ENCODE data around the gene GRAMD1B. TPM values are rescaled to one million over a fixed set of nuclear protein-coding genes. Genes with fewer than 3 reads are reported as not detected.

The GRAMD1B gene
- total RNA-seq, 2 experiments from 2014 or later, result 16.1 to 21.8 TPM

- CTCF ChIA-PET, result no interaction called here
- H3K9me3 Mint-ChIP-seq, result no peaks in the 10 kb centered on the region
Measured at GRCh38 chr11:123382555-123383074, 47.5 kb upstream of the GRAMD1B start.

DNA sequence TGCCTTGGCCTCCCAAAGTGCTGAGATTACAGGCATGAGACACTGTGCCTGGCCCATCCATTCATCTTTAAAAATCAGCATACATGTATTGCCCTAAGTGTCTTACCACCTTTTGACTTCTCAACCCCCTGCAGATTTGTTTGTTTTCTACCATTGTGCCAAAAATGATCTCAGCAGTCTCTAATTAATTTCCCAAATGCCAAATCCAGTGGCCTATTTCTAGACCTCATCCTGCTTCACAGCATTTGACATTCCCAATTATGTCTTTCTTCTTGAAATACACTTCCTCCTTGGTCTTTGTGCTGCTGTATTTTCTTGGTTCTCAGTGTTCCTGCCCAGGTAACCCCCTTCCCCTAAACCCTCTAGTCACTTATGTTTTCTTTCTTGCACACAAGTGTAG, 46.0 kb upstream of the GRAMD1B start:
- no peak for DNase-seq
- no peak overlapping the region for H3K4me3 ChIP-seq (ENCODE audit: low read length)

More at GRCh38 chr11:123382555-123383074, 47.5 kb upstream of the GRAMD1B start:
- DNase-seq (no peak), ATAC-seq (ENCODE audit: poor library complexity) (no peak)
- H3K4me3 Mint-ChIP-seq, result no peak overlapping the region
- no peak for TF ChIP-seq CTCF (IDR thresholded peaks at IDR 0.05)
- intact Hi-C loops (cut with DNase I, micrococcal nuclease), result no loop called here
- Histone ChIP-seq H3K27ac (ENCODE audit: low read depth in 1 of 2, low read length in 2 of 2) (no peak overlapping the region), H3K36me3 (ENCODE audit: insufficient read depth, low read length) (no peaks in the 10 kb centered on the region), H3K4me3 (ENCODE audit: low read length) (no peak overlapping the region), H3K9me3 (ENCODE audit: control insufficient read depth in 1 of 2, insufficient read depth in 1 of 2, low read length in 2 of 2) (no peaks in the 10 kb centered on the region), H3K4me1 (ENCODE audit: insufficient read depth, low read length) (peaks cover 14% of the 10 kb centered on the region), H3K27me3 (ENCODE audit: control insufficient read depth in 1 of 2, insufficient read depth in 2 of 2, low read length in 2 of 2) (no peaks in the 10 kb centered on the region)
- no peaks in the 10 kb centered on the region for H3K36me3 Mint-ChIP-seq (ENCODE audit: low read depth)
- H3K27ac Mint-ChIP-seq, result no peak overlapping the region
- POLR2A ChIA-PET, result no interaction called here
- peaks cover 6% of the 10 kb centered on the region for H3K4me1 Mint-ChIP-seq (ENCODE audit: low read depth)
- H3K27me3 Mint-ChIP-seq, result no peaks in the 10 kb centered on the region

DNA sequence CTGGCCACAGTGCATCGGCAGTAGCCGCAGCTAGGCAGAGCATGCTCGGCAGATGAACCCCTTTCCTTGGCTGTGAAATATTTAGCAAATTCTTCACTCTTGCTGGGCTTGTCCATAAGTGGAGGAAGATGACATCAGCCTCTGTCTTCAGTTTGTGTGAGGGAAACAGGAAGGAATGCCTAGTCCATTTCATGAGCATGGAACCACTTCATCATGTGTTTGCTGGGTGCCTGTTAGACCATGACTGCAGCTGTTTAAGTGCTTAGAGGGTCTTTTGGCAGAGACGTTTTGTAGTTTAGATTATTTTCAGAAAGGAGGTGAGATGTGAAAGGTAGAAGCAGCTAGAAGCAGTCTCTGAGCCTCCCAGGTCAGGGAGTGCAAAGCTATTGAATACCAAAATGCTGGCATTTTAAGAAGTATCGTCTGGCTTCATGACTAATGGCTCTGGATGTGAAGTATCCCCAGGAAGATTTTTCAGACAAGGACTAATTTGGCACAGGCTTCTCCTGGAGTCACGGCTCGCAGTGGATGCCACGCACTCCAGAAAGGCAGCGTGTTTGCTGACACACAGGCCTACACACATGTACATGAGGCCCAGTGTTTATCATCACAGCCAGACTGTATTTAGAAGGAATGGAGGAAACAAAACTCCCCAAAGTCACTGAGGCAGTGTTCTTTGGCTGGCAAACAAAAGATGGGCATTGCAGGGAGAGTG, 43.1 kb upstream of the GRAMD1B start:
- no peak overlapping the region for H3K4me3 Mint-ChIP-seq
- no peak overlapping the region for H3K27ac Mint-ChIP-seq
- DNase-seq (no peak), ATAC-seq (ENCODE audit: poor library complexity) (no peak)
- no peaks in the 10 kb centered on the region for H3K36me3 ChIP-seq (ENCODE audit: insufficient read depth, low read length)
- no peak overlapping the region for H3K4me3 ChIP-seq (ENCODE audit: low read length)
- ChIA-PET POLR2A (no interaction called here), CTCF (no interaction called here)
- peaks cover 7% of the 10 kb centered on the region for H3K4me1 ChIP-seq (ENCODE audit: insufficient read depth, low read length)
- H3K9me3 ChIP-seq (ENCODE audit: control insufficient read depth in 1 of 2, insufficient read depth in 1 of 2, low read length in 2 of 2), result no peaks in the 10 kb centered on the region
- H3K36me3 Mint-ChIP-seq (ENCODE audit: low read depth), result no peaks in the 10 kb centered on the region
- H3K4me1 Mint-ChIP-seq (ENCODE audit: low read depth), result peaks cover 6% of the 10 kb centered on the region
- H3K27me3 ChIP-seq (ENCODE audit: control insufficient read depth in 1 of 2, insufficient read depth in 2 of 2, low read length in 2 of 2), result no peaks in the 10 kb centered on the region
- intact Hi-C loops (cut with DNase I, micrococcal nuclease), result no loop called here
- H3K27ac ChIP-seq (ENCODE audit: low read depth in 1 of 2, low read length in 2 of 2), result no peak overlapping the region
- no peaks in the 10 kb centered on the region for H3K9me3 Mint-ChIP-seq
- H3K27me3 Mint-ChIP-seq, result no peaks in the 10 kb centered on the region
- no peak for TF ChIP-seq CTCF (IDR thresholded peaks at IDR 0.05)

More for the DNA sequence above, 46.0 kb upstream of the GRAMD1B start:
- Histone ChIP-seq H3K27me3 (ENCODE audit: control insufficient read depth in 1 of 2, insufficient read depth in 2 of 2, low read length in 2 of 2) (no peaks in the 10 kb centered on the region), H3K36me3 (ENCODE audit: insufficient read depth, low read length) (no peaks in the 10 kb centered on the region), H3K27ac (ENCODE audit: low read depth in 1 of 2, low read length in 2 of 2) (no peak overlapping the region), H3K4me1 (ENCODE audit: insufficient read depth, low read length) (peaks cover 14% of the 10 kb centered on the region), H3K9me3 (ENCODE audit: control insufficient read depth in 1 of 2, insufficient read depth in 1 of 2, low read length in 2 of 2) (no peaks in the 10 kb centered on the region)
- H3K36me3 Mint-ChIP-seq (ENCODE audit: low read depth), result no peaks in the 10 kb centered on the region
- no peak overlapping the region for H3K4me3 Mint-ChIP-seq
- H3K27ac Mint-ChIP-seq, result no peak overlapping the region
- intact Hi-C loops (cut with DNase I, micrococcal nuclease), result no loop called here
- POLR2A ChIA-PET, result no interaction called here
- H3K4me1 Mint-ChIP-seq (ENCODE audit: low read depth), result peaks cover 6% of the 10 kb centered on the region
- CTCF ChIA-PET, result no interaction called here
- H3K27me3 Mint-ChIP-seq, result no peaks in the 10 kb centered on the region
- TF ChIP-seq CTCF (IDR thresholded peaks at IDR 0.05), result no peak
- ATAC-seq (ENCODE audit: poor library complexity), result no peak
- H3K9me3 Mint-ChIP-seq, result no peaks in the 10 kb centered on the region

Measured in CD4-positive, alpha-beta T cell (primary cell).